HepG2 (cell line): ENCODE measurements around the gene C22orf15. TPM values are rescaled to one million over a fixed set of nuclear protein-coding genes. Genes with fewer than 3 reads are reported as not detected.

Source experiments
- BCL6 ChIP-seq: IDR thresholded peaks from 2 replicates; pipeline ENCODE4 v1.6.1; 2016; ENCODE audit warnings: missing genetic modification reagents, missing compliant biosample characterization
- NFKB2 ChIP-seq: sonication (generic); formaldehyde crosslinking; IDR thresholded peaks from 2 replicates; pipeline ENCODE4 v1.4.0; 2020; ENCODE audit warnings: missing genetic modification reagents, borderline replicate concordance
- PCBP1 ChIP-seq: fragments of 200-400 bp; formaldehyde crosslinking; IDR thresholded peaks from 2 replicates; pipeline ENCODE4 v1.6.1; 2017; ENCODE audit warnings: mild to moderate bottlenecking, low read depth, low read length, borderline replicate concordance
- PRDM4 ChIP-seq: sonication (generic); formaldehyde crosslinking; IDR thresholded peaks from 2 replicates; pipeline ENCODE4 v1.9.0; 2021; ENCODE audit warnings: missing genetic modification reagents, borderline replicate concordance
- RCOR2 ChIP-seq: IDR thresholded peaks from 2 replicates; pipeline ENCODE4 v1.6.1; 2016; ENCODE audit warnings: missing biosample characterization, missing genetic modification reagents
- RERE ChIP-seq: IDR thresholded peaks from 2 replicates; pipeline ENCODE4 v1.6.1; 2016; ENCODE audit warnings: low read depth, missing genetic modification reagents, missing compliant biosample characterization
- SOX13 ChIP-seq, 3 experiments: fragments of 450-650 bp in 1 of 3; sonication (generic) in 1 of 3; formaldehyde crosslinking in 1 of 3; IDR thresholded peaks in 2 of 3; conservative IDR thresholded peaks in 1 of 3; 2 replicates each; pipeline versions ENCODE4 v1.5.0 to v1.6.1; 2016 to 2020; ENCODE audit warnings: antibody characterized with exemption in 1 of 3, mild to moderate bottlenecking in 1 of 3, missing compliant biosample characterization in 1 of 3, missing genetic modification reagents in 1 of 3, moderate library complexity in 1 of 3
- ZNF362 ChIP-seq: sonication (generic); formaldehyde crosslinking; IDR thresholded peaks from 2 replicates; pipeline ENCODE4 v1.4.0; 2020; ENCODE audit warnings: missing genetic modification reagents, mild to moderate bottlenecking, borderline replicate concordance
- ZNF576 ChIP-seq: sonication (generic); formaldehyde crosslinking; IDR thresholded peaks from 2 replicates; pipeline ENCODE4 v1.4.0; 2020; ENCODE audit warnings: mild to moderate bottlenecking, missing genetic modification reagents
- ZSCAN9 ChIP-seq: IDR thresholded peaks from 2 replicates; pipeline ENCODE4 v1.6.1; 2016; ENCODE audit warnings: borderline replicate concordance
- polyA plus RNA-seq, 8 experiments: library from polyadenylated mRNA; depleted of rRNA in 3 of 8; stranded (reverse) in 7 of 8; unstranded in 1 of 8; fragments of >200 nt; fragmentation: Illumina TruSeq in 4 of 8; extraction: Trizol in 4 of 8; gene quantifications; 2 replicates each; pipeline versions ENCODE4 v1.2.1 to v1.2.3, GENCODE V29; 2011 to 2016; ENCODE audit warnings: low read depth in 4 of 8, missing spikeins in 1 of 8, mixed read lengths in 1 of 8; ENCODE audit not compliant: insufficient read depth in 1 of 8
- total RNA-seq, 5 experiments: library from RNA; depleted of rRNA; stranded (reverse); fragments of >200 nt; fragmentation: Illumina TruSeq; extraction: Trizol; gene quantifications; 2 replicates each; pipeline ENCODE4 v1.2.3, GENCODE V29; 2016; ENCODE audit warnings: low read depth in 1 of 5
- TF ChIP-seq, protein P1 (sequence below): sonication (generic); formaldehyde crosslinking; IDR thresholded peaks from 2 replicates; pipeline ENCODE4 v1.4.0; 2020; ENCODE audit warnings: missing genetic modification reagents, borderline replicate concordance

C22orf15 gene
- total and polyA plus RNA-seq, 2 of the 13 experiments (the other 11 are each of a cell fraction or from before 2014, with no cell fraction given) = not detected

DNA sequence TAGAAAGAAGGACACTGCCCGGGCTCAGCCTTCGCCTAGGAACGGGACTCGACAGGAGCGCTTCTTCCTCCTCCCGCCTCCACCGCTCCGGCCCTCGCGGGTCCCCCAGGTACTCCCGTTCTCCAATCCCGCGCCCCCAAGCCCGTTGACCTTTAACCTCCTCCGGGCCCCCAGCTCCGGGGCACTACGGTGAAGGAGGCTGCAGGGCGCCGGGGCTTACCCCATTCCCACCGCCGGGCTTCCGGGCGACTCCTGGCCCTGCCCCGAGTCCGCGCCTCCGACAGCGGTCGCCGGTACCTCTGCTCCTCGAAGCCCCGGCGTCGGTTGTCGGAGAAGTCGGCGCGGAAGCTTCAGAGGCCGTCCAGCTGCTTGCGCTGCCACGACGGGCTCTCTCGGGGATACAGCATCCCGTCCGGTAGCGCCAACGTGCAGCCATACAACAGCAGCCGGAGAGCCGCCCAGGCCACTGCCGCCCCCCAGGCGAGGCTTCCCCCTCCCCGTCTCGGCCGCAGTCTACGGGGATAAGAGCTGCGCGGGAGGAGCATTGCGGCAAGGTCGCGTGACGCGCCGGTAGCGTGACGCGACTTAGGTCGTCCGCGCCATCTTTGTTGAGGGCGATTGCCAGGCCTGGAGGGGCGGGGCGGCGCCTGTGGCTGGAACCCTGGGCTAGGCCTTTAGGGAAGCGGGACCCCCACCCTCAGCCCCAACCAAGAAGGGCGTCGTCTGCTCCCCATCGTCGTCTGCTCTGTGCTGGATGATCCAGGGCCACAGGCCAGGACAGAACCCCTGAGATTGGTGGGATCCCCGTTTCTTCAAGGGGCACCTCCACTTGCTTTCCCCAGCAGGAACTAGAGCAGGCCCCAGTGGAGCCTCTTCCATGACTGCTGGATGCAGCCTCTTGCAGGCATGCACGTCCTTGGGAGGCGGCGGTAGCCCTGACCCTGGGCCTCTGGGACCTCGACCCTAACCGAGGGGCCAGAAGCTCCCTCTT is 45.7 kb upstream of the C22orf15 start (continued):
- TF ChIP-seq, protein P1, sequence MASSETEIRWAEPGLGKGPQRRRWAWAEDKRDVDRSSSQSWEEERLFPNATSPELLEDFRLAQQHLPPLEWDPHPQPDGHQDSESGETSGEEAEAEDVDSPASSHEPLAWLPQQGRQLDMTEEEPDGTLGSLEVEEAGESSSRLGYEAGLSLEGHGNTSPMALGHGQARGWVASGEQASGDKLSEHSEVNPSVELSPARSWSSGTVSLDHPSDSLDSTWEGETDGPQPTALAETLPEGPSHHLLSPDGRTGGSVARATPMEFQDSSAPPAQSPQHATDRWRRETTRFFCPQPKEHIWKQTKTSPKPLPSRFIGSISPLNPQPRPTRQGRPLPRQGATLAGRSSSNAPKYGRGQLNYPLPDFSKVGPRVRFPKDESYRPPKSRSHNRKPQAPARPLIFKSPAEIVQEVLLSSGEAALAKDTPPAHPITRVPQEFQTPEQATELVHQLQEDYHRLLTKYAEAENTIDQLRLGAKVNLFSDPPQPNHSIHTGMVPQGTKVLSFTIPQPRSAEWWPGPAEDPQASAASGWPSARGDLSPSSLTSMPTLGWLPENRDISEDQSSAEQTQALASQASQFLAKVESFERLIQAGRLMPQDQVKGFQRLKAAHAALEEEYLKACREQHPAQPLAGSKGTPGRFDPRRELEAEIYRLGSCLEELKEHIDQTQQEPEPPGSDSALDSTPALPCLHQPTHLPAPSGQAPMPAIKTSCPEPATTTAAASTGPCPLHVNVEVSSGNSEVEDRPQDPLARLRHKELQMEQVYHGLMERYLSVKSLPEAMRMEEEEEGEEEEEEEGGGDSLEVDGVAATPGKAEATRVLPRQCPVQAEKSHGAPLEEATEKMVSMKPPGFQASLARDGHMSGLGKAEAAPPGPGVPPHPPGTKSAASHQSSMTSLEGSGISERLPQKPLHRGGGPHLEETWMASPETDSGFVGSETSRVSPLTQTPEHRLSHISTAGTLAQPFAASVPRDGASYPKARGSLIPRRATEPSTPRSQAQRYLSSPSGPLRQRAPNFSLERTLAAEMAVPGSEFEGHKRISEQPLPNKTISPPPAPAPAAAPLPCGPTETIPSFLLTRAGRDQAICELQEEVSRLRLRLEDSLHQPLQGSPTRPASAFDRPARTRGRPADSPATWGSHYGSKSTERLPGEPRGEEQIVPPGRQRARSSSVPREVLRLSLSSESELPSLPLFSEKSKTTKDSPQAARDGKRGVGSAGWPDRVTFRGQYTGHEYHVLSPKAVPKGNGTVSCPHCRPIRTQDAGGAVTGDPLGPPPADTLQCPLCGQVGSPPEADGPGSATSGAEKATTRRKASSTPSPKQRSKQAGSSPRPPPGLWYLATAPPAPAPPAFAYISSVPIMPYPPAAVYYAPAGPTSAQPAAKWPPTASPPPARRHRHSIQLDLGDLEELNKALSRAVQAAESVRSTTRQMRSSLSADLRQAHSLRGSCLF = no peak
- no peak for TF ChIP-seq RERE (CRISPR knock-in tag)
- no peak for TF ChIP-seq PCBP1
- TF ChIP-seq NFKB2 (CRISPR knock-in tag) = peak; percentile 78
- TF ChIP-seq ZNF576 (CRISPR knock-in tag) = peak; percentile 56; the same call in 1 of the 2 replicates
- TF ChIP-seq SOX13 (IDR thresholded peaks at IDR 0.05) = no peak
- peak in 1 of 2 experiments; percentile 52; a peak in 1 of 4 replicates for TF ChIP-seq SOX13 (CRISPR knock-in tag; conservative IDR thresholded peaks at IDR 0.05 in 1 of 2, IDR thresholded peaks at IDR 0.05 in 1 of 2)
- no peak for TF ChIP-seq BCL6 (CRISPR knock-in tag)
- no peak for TF ChIP-seq PRDM4 (CRISPR knock-in tag)
- no peak; the same call in 1 of the 2 replicates for TF ChIP-seq ZSCAN9 (CRISPR knock-in tag)
- no peak for TF ChIP-seq RCOR2 (CRISPR knock-in tag)
- no peak; the same call in 1 of the 2 replicates for TF ChIP-seq ZNF362 (CRISPR knock-in tag)
